HG03457 (cell line): ENCODE results near the gene TNNI3.
"Not testable (repeated sequence)": the region's sequence is repeated elsewhere in the genome, so short reads cannot be mapped to it uniquely, and the experiment has no call there.

ENCODE experiments used
- ATAC-seq: cut with Tn5 transposase; IDR thresholded peaks from one replicate; pipeline ENCODE4 v1.9.1; 2021; ENCODE audit warnings: moderate number of reproducible peaks; ENCODE audit not compliant: unreplicated experiment

TNNI3 gene

DNA sequence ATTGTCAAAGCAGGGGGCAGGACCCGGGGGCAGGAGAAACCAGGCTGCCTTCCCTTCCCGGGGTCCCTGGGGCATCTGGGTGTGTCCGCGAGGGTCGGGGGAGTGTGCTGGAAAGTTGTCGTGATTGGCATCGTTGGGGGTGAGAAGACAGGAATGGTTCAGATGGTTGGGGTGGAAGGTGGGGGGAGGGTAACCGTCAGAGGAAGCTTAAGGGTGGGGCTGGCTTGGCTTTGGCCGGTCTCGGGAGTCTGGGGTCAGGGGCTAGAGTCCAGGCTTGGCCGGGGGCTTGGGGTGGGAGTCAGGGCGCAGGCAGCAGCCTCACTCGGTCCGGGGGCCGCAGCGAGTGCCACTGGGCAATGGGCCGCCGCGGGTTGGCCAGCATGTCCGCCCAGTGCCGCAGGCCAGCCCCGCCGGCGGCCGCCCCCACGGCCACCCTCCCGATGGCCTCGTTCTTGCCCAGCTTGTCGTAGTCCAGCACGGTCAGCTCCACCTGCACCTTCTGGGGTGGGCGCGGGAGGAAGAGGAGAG lies 15.7 kb upstream of the TNNI3 start:
- ATAC-seq: no peak

GRCh38 chr19:55172741-55173140 lies 15.2 kb upstream of the TNNI3 start:
- ATAC-seq: no peak

DNA sequence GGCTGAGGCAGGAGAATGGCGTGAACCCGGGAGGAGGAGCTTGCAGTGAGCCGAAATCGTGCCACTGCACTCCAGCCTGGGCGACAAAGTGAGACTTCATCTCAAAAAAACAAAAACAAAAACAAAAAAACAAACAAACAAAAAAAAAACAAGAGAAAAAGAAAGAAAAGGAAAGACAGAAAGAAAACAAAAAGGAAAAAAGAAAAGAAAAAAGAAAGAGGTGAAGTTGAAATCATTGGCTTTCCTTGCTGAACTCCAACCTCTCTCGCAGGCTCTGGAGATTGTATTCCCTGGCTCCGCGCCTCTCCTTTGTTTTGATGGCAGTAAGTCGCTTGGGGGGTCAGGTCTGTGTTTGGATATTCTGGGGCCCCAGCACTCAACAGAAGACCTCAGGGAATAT lies 14.8 kb upstream of the TNNI3 start:
- ATAC-seq: not testable (repeated sequence)

DNA sequence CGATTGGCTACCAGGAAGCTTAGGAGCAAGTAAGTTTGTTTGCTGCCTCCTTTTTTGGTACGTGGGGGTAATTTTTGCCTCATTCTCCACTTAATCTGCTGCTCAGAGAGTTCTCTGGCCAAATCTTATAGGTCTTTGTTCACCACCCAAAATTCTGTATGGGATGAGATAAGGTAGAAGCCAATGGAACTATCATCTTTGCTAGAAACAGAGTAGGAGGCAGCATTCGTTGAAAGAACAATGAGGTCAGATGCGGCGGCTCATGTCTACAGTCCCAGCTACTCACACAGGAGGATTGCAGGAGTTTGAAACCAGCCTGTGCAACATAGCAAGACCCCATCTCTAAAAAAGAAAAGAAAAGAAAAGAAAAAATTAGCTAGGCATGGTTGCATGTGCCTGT lies 13.9 kb upstream of the TNNI3 start:
- ATAC-seq: no peak

DNA sequence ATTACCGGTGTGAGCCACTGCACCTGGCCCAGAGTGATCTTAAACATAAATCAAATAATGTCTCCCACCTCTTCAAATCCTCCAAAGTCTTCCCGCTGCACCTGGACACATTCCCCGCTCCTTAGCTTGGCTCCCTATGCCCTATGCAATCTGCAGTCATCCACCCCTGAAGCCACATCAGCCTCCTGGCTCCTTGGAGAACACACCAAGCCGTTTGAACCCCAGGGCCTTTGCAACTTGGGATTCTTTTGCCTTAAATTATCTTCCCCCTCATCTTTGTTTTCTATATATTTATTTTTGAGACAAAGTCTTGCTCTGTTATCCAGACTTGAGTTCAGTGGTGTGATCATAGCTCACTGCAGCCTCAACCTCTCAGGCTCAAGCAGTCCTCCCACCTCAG lies 11.6 kb upstream of the TNNI3 start:
- ATAC-seq: no peak

DNA sequence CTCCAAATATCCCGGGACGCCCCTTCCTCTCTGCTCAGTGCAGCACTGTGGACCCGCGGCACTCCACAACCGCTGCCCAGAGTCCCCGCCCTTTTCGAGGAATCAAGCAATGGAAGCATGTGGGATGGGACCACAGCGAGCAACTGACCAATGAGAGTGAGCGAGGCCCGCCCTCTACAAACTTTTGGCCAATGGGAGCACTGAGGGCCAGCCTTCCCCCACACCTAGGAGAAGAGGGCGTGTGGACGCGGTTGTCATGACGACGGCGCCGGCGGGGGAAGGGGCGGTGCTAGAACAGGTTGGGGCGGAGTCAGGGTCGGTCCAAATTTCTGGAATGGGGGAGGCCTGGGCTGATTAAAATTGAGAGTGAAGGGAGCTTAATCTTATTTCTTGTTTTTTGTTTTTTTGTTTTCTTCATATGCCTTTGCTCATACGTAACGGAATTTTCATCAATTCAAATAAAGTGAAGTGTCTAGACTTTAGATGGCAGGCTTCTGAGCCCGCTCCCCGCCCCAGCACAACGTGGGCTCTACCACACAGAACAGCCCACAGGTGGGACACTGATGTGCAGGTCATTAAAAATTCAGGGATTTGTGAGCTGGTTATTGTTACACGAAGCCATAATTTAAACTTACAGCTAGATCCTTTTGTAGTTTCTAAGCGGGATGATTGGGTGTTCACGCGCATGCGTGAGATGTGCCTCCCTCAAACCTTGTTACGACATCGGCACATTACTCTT lies 9.2 kb upstream of the TNNI3 start, which contains the start of gene DNAAF3:
Gene DNAAF3, minus strand, starts transcription at position 84 of the 739 bp plus-strand sequence. CDS start 200 bp downstream, outside the sequence.
- ATAC-seq: no peak

DNA sequence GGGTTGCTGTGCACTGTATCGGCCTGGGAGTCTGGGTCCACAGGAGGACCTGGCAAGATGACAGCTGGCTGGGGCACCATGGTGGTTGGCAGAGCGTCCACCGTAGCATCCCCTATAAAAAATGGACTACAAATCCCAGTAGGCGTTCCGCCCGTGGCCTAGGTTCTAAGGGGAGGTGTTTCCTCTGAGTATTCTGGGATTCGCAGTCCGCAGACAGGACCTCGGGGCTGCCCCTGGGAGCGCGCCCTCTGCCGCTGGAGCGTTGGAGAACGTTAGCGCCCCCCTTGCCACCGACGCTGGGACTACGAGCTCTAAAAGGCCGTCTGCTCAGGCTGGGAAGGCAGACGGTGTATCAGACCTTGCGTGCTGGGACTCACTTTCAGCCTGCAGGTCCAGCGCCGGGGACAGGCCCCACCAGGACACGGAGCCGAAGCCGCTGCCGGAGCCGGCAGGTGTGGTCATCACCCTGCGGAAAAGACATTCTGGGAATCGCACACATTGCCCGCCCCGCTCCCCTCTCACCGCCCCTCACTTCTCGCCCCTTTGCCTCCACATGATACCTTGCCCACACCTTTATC lies 8.5 kb upstream of the TNNI3 start:
- ATAC-seq: no peak

- no peak for ATAC-seq
Observed at GRCh38 chr19:55161571-55162322, 4.2 kb upstream of the TNNI3 start.

- ATAC-seq: no peak
Observed at GRCh38 chr19:55160986-55161365, 3.4 kb upstream of the TNNI3 start.

DNA sequence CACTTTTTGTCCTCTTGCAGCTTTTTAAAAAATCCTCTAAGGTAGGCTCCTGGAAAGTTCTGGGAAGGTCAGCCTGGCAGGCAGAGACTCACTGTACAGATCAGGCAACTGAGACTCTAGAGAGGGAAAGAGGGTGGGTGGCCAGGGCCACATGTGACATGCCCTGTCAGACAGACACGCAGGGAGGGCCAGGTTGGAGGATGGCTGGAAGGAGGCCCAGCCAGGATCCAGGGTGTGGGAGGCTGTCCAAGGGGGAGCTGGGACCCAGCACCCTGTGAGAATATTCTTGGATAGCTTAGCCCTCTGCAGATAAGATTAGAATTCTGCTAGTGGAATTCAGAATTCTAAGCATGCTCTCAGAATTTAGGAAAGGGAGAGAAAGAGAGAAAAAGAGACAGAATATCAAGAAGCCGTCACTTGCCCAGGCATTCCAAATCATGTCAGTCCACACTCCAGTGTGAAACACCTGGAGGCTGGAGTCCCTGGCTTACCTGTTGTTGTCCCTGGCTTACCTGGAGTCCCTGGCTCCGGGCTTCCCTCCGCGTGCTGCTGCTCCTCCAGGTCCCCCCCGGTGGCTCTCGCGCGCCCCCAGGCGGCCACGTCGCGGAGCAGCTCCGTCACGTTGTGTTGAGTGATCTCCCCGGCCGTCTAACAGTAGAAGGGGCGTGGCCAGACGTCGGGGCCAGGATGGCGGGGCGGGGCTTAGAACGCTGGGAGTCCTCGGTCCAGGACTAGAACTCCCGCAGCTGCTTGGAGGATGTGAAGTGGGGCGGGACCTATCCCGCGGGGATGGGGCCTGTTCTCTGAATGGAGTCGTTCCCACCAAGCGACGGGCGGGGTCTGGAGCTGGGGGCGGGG lies 2.8 kb upstream of the TNNI3 start:
- ATAC-seq: no peak

GRCh38 chr19:55158848-55159749 lies 1.6 kb upstream of the TNNI3 start:
- no peak for ATAC-seq

DNA sequence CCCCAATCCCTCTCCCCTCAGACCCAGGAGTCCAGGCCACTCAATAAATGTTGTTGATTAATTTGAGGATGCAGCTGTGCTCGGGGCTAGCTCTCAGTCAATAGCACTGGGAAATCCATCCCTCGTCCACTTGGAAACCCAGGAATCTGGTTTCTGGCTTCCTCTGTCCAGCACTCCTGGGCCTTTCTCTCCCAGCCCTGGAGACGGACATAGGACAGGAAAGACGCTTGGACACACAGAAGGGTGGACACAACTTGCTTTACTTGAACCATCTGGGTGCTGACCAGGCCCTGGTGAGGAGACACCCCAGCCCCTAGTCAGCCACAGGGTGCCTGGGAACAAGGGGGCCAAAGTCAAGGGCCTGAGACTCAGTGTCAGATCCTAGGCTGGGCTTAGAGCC lies 891 bp upstream of the TNNI3 start:
- ATAC-seq: no peak

DNA sequence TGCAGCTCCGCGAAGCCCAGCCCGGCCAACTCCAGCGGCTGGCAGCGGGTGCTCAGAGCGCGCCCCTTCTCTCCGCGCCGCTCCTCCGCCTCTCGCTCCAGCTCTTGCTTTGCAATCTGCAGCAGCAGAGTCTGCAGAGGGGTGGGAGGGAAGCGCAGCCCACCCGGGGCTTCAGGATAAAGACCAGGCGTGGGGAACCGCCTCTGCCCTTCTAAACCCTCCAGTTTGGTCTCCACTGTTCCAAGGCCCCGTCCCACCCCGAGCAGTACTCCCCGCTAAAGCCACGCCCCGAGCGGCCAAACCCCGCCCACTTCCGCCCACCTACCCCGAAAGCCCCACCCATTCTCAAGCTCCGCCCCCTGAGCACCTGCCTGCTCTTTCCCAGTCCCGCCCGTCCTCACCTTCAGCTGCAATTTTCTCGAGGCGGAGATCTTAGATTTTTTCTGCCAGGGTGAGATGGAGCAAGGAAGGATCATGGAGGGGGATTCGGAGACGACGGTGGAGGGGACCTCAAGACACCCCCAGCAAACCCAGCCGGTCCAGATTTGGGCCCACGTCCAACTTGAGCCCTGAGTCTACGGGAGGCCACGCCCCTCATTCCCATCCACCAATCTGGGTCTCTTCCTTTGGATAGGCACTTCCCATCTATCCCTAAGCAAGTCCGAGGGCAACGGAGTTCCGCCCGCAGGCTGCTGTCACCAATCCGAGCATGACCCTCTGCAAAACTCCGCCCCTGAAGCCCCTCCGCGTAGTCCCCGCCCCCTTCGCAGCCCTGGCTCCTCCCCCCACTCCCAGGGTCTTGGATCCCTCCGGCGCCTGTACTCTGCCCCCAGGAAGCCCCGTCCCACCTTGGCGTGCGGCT lies 1.1 kb downstream of the TNNI3 start:
- ATAC-seq: no peak

- ATAC-seq: not testable (repeated sequence)
Observed at GRCh38 chr19:55155784-55156183, 1.7 kb downstream of the TNNI3 start.

DNA sequence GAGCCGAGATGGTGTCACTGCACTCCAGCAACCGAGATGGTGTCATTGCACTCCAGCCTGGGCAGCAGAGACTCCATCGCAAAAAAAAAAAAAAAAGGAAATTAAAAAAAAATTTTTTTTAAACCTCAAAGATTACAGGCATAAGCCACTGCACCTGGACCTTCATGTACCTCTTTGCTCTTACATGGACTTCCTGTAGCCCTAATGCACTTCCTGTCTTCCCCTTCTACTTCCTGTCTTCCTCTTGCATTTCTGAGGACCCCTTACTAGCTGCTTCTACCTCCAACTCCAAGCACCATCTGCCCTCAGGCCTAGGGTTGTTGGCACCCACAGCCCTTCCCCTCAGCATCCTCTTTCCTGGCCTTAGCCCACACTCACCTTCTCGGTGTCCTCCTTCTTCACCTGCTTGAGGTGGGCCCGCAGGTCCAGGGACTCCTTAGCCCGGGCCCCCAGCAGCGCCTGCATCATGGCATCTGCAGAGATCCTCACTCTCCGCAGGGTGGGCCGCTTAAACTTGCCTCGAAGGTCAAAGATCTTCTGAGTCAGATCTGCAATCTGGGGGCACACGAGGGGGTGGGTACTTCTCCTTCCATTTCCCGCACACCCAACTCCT lies 3.8 kb downstream of the TNNI3 start:
- ATAC-seq: no peak

- ATAC-seq: no peak
Observed at GRCh38 chr19:55152017-55152416, 5.5 kb downstream of the TNNI3 start.

DNA sequence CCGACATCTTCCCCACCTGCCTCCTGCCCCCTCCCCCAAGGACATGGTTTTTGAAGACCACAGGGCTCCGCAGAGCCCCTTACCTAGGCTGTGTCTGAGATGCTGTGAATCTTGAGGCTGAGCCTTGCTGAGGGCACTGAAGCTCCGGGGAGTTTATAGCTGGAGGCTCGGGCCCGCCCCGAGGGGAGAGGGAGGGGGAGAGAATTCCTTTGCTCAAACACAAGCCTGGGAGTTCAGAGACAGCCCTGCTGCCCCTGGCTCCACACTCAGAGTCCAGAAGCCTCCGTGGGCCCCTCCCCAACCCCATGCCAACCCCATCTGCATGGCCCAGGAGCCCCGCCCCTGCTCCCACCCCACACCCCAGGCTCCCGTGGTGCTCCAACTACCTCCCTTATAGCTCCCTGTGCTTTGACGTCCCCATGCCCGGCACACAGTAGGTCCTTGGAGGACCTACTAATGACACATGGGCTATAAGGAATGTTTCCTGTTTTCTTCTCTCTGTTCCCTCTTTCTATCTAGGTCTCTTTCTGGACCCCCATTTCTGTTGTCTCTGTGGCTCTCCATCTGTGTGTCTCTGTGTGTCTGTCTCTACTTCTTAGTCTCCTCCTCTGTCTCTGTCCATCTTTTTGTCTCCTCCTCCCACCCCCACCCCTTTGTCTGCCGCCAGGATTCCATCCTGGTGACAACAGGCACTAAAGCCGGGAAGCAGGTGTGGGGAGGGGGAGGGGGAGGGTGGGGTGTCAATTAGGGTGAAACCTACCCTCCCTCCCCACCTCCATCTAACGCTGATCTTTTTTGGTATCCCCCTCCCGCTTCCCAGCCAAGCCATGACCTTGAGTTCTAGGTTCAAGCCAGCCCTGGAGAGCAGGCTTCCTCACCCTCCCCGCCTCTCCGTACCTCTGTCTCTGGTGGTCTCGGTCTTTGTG lies 8.2 kb downstream of the TNNI3 start, which contains the start of gene TNNT1:
Gene TNNT1, minus strand, starts transcription at position 129 of the 926 bp plus-strand sequence. CDS start 2,049 bp downstream, outside the sequence.
- no peak for ATAC-seq
